ENCODE data around the gene MMRN1. TPM values are rescaled to one million over a fixed set of nuclear protein-coding genes. Genes with fewer than 3 reads are reported as not detected.

The MMRN1 gene
- total and polyA plus RNA-seq, 2 of the 8 experiments (the other 6 are each of a cell fraction or from before 2014, with no cell fraction given), result not detected

DNA sequence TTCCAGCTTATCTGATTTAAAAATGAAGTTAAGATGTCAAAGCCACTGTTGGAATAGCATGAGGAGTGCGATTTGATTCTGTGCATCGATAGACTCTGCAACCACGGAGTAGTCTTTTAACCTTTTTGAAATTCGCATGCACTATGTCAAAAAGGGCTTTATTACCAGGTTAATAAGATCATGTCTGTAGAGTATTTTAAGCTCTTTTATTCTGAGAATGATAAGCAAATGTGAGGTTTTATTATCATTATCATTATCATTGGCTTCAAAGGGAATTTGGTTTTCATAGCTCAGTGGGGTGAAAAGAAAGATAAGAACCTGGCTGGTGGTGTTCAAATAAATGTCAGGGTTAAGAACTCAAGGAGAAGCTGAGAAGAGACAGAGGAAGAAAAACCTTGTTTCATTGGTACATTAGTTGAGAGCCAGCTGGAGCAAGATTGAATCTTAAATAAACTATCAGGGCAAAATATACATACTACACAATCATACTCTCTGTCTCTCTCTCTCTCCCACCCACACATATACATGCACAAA, 102.6 kb downstream of the MMRN1 start:
- no peak overlapping the region for H2BK20ac ChIP-seq (ENCODE audit: low read length)
- H2BK12ac ChIP-seq (ENCODE audit: low read depth, low read length), result no peak overlapping the region
- no peaks in the 10 kb centered on the region for H3K4me1 ChIP-seq (replicated peaks in 1 of 4; ENCODE audit: control insufficient read depth in 3 of 4, insufficient read depth in 4 of 4, low read length in 3 of 4)
- no peaks in the 10 kb centered on the region for H3K27me3 ChIP-seq (replicated peaks in 1 of 4; ENCODE audit: control insufficient read depth in 3 of 4, extremely low read depth in 1 of 4, insufficient read depth in 3 of 4, low read length in 3 of 4)
- H3K23ac ChIP-seq (ENCODE audit: insufficient read length), result no peak overlapping the region
- no peaks in the 10 kb centered on the region for H3K9me3 ChIP-seq (ENCODE audit: insufficient read depth in 2 of 2, low read depth in 1 of 2, low read length in 1 of 2)
- no peak overlapping the region for H3K56ac ChIP-seq (replicated peaks; ENCODE audit: insufficient read length, low read depth, low read length)
- no peaks in the 10 kb centered on the region for H4K20me1 ChIP-seq (replicated peaks in 1 of 2; ENCODE audit: control insufficient read depth in 1 of 2, insufficient read depth in 2 of 2, low read length in 2 of 2)
- FAIRE-seq (no peak), DNase-seq (ENCODE audit: low read depth in 1 of 2, low spot score in 2 of 2) (no peak)
- no peak for TF ChIP-seq EP300 (IDR thresholded peaks at IDR 0.05; ENCODE audit: borderline replicate concordance in 1 of 2, low read depth in 2 of 2, low read length in 2 of 2)
- TF ChIP-seq GABPA (IDR thresholded peaks at IDR 0.05; ENCODE audit: borderline replicate concordance, insufficient read depth, low read length), result no peak
- H2BK120ac ChIP-seq (replicated peaks; ENCODE audit: low read depth, low read length), result no peak overlapping the region
- WGBS, 2 experiments (ENCODE audit: extremely low coverage in 1 of 2, insufficient coverage in 1 of 2, insufficient read length in 1 of 2, insufficient replicate concordance in 2 of 2, low coverage in 1 of 2, low lambda C conversion rate in 2 of 2, missing lambda C conversion rate in 1 of 2), result 96% methylated on average over 4 of the region's 4 CpGs; no CpG with 5 or more reads in 1 of the 2 experiments
- H3K4me2 ChIP-seq (ENCODE audit: insufficient read depth in 1 of 2, low read depth in 2 of 2, low read length in 2 of 2), result no peak overlapping the region
- H4K8ac ChIP-seq (ENCODE audit: extremely low read depth, insufficient read depth, low read length), result no peak overlapping the region
- no peak overlapping the region for H2AK5ac ChIP-seq (ENCODE audit: low read depth, low read length)
- no peak overlapping the region for H2BK5ac ChIP-seq (ENCODE audit: low read depth, low read length)
- H3K36me3 ChIP-seq (ENCODE audit: control insufficient read depth in 2 of 4, insufficient read depth in 4 of 4, low read length in 3 of 4), result no peaks in the 10 kb centered on the region
- no peak overlapping the region for H3K14ac ChIP-seq (ENCODE audit: insufficient read length)
- H3K27ac ChIP-seq (ENCODE audit: low read depth, low read length), result no peak overlapping the region
- ChIA-PET POLR2A (ENCODE audit: partially characterized antibody) (no interaction called here), CTCF (ENCODE audit: partially characterized antibody) (interaction anchor here (0.8 kb wide), 1 partner anchor 33 kb away, joined by 3 read pairs; no protein-coding TSS in a partner anchor)
- no peak overlapping the region for H3K4me3 ChIP-seq (ENCODE audit: extremely low read depth in 1 of 4, insufficient read depth in 2 of 4, low read depth in 3 of 4, low read length in 4 of 4)
- H2BK15ac ChIP-seq (ENCODE audit: low read length), result no peak overlapping the region
- H3K23me2 ChIP-seq (ENCODE audit: low read depth, low read length), result no peaks in the 10 kb centered on the region; the same call in 1 of the 2 replicates
- H3K9ac ChIP-seq (replicated peaks in 1 of 4; ENCODE audit: extremely low read depth in 1 of 4, low read depth in 3 of 4, low read length in 3 of 4), result no peak overlapping the region
- H3K18ac ChIP-seq (ENCODE audit: extremely low read depth, low read length), result no peak overlapping the region
- H3K79me1 ChIP-seq (ENCODE audit: low read depth, low read length), result no peaks in the 10 kb centered on the region
- H4K91ac ChIP-seq (replicated peaks; ENCODE audit: insufficient read length, low read length), result no peak overlapping the region
- H2AFZ ChIP-seq (ENCODE audit: low read length), result no peak overlapping the region
- no peak overlapping the region for H4K5ac ChIP-seq (ENCODE audit: insufficient read length, low read depth, low read length)
- H3K79me2 ChIP-seq (ENCODE audit: control insufficient read depth in 1 of 2, insufficient read depth in 2 of 2, low read length in 2 of 2), result no peaks in the 10 kb centered on the region
- H3K4ac ChIP-seq (replicated peaks; ENCODE audit: insufficient read length, low read depth, low read length), result no peak overlapping the region
